Gastrocnemius medialis (tissue), 4 donors: ENCODE measurements around the gene PRKCQ. TPM values are rescaled to one million over a fixed set of nuclear protein-coding genes. Genes with fewer than 3 reads are reported as not detected.
A peak's percentile ranks its signal among the peaks of the same experiment; 100 is the strongest.

Experiments used
- ATAC-seq, 2 donors: fragments of 150-250 bp; one replicate each; pipeline ENCODE4 v1.9.1; 2016
- DNase-seq, 2 donors: peaks; one replicate each; pipeline ENCODE4 v3.0.0-alpha.2; 2019
- H3K27ac ChIP-seq, 4 donors: fragments of 200-600 bp; sonication (generic); 1 replicate in 1 of 4; 2 replicates in 3 of 4; pipeline ENCODE4 v1.5.1; 2016 to 2018; ENCODE audit warnings: mild to moderate bottlenecking in 2 of 4, moderate library complexity in 1 of 4
- H3K27me3 ChIP-seq, 3 donors: fragments of 200-600 bp; sonication (generic) in 2 of 3; 1 replicate in 1 of 3; 2 replicates in 2 of 3; pipeline versions ENCODE4 v1.5.1 to v1.6.0; 2016 to 2019; ENCODE audit warnings: mild to moderate bottlenecking in 1 of 3, moderate library complexity in 1 of 3
- H3K36me3 ChIP-seq, 2 donors: fragments of 200-600 bp; sonication (generic) in 1 of 2; one replicate each; pipeline ENCODE4 v1.5.1; 2017 to 2018
- H3K4me1 ChIP-seq, 2 donors: fragments of 200-600 bp; sonication (generic) in 1 of 2; one replicate each; pipeline ENCODE4 v1.5.1; 2016 to 2017; ENCODE audit warnings: mild to moderate bottlenecking in 2 of 2
- H3K4me3 ChIP-seq, 4 donors: fragments of 200-600 bp; sonication (generic) in 3 of 4; 1 replicate in 1 of 4; 2 replicates in 3 of 4; pipeline ENCODE4 v1.5.1; 2016 to 2019; ENCODE audit warnings: mild to moderate bottlenecking in 2 of 4
- H3K9me3 ChIP-seq, 3 donors: fragments of 200-600 bp; sonication (generic) in 2 of 3; 1 replicate in 1 of 3; 2 replicates in 2 of 3; pipeline ENCODE4 v1.5.1; 2016 to 2019
- POLR2A ChIP-seq, 2 donors: fragments of 450-650 bp; IDR thresholded peaks; one replicate each; pipeline ENCODE4 v1.6.1; 2017; ENCODE audit warnings: antibody characterized with exemption in 2 of 2, mild to moderate bottlenecking in 2 of 2, moderate library complexity in 2 of 2
- in situ Hi-C, 4 donors: fragments of 200-750 bp; cut with MboI; loops; one replicate each; pipeline versions ENCODE4 v1.15.0 to v1.8.0; 2017; ENCODE audit warnings: low sequenced_read_pairs in 4 of 4
- intact Hi-C: fragments of 100-400 bp; cut with DNase I; formaldehyde crosslinking; loops from one replicate; pipeline ENCODE4 v1.15.1; 2023; ENCODE audit warnings: low total_unique reads
- total RNA-seq, 4 donors: library from RNA; depleted of rRNA; stranded (reverse); fragments of >200 nt; gene quantifications; one replicate each; pipeline versions ENCODE4 v1.1.0 to v1.2.3, GENCODE V29; 2016
- TF ChIP-seq, protein P1 (sequence below), 5 experiments: fragments of 450-650 bp in 3 of 5; fragments of 200-600 bp in 2 of 5; sonication (generic) in 2 of 5; IDR thresholded peaks in 4 of 5; conservative IDR thresholded peaks in 1 of 5; 1 replicate in 4 of 5; 2 replicates in 1 of 5; pipeline ENCODE4 v1.5.1; 2016 to 2019; ENCODE audit warnings: antibody characterized with exemption in 5 of 5, mild to moderate bottlenecking in 3 of 5, moderate library complexity in 3 of 5

The PRKCQ gene
- total RNA-seq, 4 donors from 2014 or later = 25.8 to 70.7 (median 38.8) TPM

DNA sequence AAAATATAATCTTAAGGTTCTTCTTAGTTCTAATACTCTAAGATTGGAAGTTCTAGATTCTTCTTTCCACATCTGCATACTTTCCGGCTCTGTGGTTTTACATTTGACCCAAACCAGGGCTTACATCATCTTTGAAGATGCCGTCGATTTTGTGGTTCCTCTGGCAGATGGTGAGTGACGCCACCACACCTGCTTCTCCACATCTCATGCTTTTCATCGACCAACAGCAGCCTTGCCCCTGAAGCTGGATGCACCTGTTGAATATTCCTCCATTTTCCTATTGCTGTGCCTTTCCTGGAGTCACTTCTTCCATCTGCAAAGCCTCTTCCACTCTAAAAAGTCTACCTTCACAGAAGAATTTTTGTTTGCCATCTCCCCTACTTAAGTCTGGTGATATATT, 121.3 kb downstream of the PRKCQ start:
- TF ChIP-seq, protein P1, sequence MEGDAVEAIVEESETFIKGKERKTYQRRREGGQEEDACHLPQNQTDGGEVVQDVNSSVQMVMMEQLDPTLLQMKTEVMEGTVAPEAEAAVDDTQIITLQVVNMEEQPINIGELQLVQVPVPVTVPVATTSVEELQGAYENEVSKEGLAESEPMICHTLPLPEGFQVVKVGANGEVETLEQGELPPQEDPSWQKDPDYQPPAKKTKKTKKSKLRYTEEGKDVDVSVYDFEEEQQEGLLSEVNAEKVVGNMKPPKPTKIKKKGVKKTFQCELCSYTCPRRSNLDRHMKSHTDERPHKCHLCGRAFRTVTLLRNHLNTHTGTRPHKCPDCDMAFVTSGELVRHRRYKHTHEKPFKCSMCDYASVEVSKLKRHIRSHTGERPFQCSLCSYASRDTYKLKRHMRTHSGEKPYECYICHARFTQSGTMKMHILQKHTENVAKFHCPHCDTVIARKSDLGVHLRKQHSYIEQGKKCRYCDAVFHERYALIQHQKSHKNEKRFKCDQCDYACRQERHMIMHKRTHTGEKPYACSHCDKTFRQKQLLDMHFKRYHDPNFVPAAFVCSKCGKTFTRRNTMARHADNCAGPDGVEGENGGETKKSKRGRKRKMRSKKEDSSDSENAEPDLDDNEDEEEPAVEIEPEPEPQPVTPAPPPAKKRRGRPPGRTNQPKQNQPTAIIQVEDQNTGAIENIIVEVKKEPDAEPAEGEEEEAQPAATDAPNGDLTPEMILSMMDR (IDR thresholded peaks at IDR 0.05 in 4 of 5, conservative IDR thresholded peaks at IDR 0.05 in 1 of 5) = no peak
- TF ChIP-seq POLR2A (IDR thresholded peaks at IDR 0.05) = no peak
- Histone ChIP-seq H3K27me3 (no peaks in the 10 kb centered on the region), H3K36me3 (peaks cover 0 to 78% of the 10 kb centered on the region in 2 donors), H3K27ac (no peak overlapping the region), H3K4me1 (no peaks in the 10 kb centered on the region), H3K9me3 (no peaks in the 10 kb centered on the region), H3K4me3 (no peak overlapping the region)
- in situ Hi-C loops (no loop called here), intact Hi-C loops (no loop called here)
- DNase-seq = no peak
- no peak for ATAC-seq

DNA sequence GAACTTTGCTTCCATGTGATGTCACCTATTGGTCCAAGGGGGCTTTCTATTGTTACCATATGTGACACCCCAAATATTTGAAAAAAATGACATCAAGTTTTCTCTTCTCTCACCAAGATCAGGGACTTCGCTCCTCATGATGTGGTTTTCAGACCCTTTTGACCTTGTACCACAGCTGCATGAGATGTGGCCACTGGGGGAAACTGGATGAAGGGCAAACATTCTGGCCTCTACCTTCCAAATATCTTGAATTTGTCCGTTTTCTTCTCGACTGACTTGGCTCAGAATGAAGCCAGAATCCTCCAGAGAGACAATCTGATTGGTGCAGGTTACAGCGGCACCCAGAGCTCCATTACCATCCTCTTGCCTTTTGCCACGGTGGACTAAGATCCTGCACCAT, 122.7 kb downstream of the PRKCQ start:
- DNase-seq (no peak), ATAC-seq (no peak)
- Histone ChIP-seq H3K4me3 (no peak overlapping the region), H3K4me1 (no peaks in the 10 kb centered on the region), H3K36me3 (peaks cover 0 to 74% of the 10 kb centered on the region in 2 donors), H3K27me3 (no peaks in the 10 kb centered on the region), H3K27ac (no peak overlapping the region), H3K9me3 (no peaks in the 10 kb centered on the region)
- TF ChIP-seq POLR2A (IDR thresholded peaks at IDR 0.05) = no peak
- TF ChIP-seq, protein P1 (IDR thresholded peaks at IDR 0.05 in 4 of 5, conservative IDR thresholded peaks at IDR 0.05 in 1 of 5) = no peak
- in situ Hi-C loops = no loop called here
- intact Hi-C loops = no loop called here

DNA sequence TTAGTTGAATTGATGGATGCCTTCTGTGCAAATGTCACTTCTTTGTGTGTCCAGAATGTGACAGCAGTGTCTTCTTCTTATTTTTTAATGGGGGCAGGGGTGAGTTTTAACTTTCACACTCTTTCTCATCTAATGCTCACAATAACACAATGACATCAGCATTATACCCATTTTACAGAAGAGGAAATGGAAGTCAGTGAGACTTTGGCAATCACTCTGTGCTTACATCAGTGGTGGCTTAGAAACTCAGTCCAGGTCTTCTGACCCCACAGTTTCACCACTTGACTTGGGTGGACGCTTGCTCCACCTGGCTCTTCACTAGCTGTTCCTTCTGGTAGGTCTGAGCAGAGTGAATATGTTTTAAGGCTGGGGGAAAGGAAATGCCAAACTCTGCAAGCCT, 124.0 kb downstream of the PRKCQ start:
- Histone ChIP-seq H3K4me3 (no peak overlapping the region), H3K27me3 (no peaks in the 10 kb centered on the region), H3K4me1 (no peaks in the 10 kb centered on the region), H3K27ac (no peak overlapping the region), H3K36me3 (peaks cover 0 to 65% of the 10 kb centered on the region in 2 donors), H3K9me3 (no peaks in the 10 kb centered on the region)
- in situ Hi-C loops (no loop called here), intact Hi-C loops (no loop called here)
- ATAC-seq = no peak
- TF ChIP-seq, protein P1 (IDR thresholded peaks at IDR 0.05 in 4 of 5, conservative IDR thresholded peaks at IDR 0.05 in 1 of 5) = no peak
- TF ChIP-seq POLR2A (IDR thresholded peaks at IDR 0.05) = no peak
- no peak for DNase-seq

DNA sequence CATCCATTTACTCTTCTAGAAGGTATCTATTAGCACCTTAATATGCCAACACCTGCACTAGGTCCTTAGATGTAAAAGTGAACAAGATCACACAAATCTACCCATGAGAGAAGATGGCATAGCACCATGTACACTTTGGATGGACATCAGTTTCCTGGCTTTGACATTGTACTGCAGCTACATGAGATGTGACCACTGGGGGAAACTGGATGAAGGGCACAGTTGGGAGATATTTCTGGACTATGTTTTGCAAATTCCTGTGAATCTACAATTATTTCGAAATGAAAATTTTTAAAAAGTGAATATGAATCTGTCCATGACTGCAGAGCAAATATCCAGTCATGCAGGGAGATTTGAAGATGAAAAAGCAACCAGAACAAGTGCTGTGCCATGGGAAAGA, 124.5 kb downstream of the PRKCQ start:
- Histone ChIP-seq H3K9me3 (no peaks in the 10 kb centered on the region), H3K27ac (no peak overlapping the region), H3K4me1 (no peaks in the 10 kb centered on the region), H3K4me3 (no peak overlapping the region), H3K36me3 (peaks cover 0 to 64% of the 10 kb centered on the region in 2 donors), H3K27me3 (no peaks in the 10 kb centered on the region)
- no peak for DNase-seq
- in situ Hi-C loops (no loop called here), intact Hi-C loops (no loop called here)
- no peak for ATAC-seq
- TF ChIP-seq, protein P1 (IDR thresholded peaks at IDR 0.05 in 4 of 5, conservative IDR thresholded peaks at IDR 0.05 in 1 of 5) = no peak
- TF ChIP-seq POLR2A (IDR thresholded peaks at IDR 0.05) = no peak

DNA sequence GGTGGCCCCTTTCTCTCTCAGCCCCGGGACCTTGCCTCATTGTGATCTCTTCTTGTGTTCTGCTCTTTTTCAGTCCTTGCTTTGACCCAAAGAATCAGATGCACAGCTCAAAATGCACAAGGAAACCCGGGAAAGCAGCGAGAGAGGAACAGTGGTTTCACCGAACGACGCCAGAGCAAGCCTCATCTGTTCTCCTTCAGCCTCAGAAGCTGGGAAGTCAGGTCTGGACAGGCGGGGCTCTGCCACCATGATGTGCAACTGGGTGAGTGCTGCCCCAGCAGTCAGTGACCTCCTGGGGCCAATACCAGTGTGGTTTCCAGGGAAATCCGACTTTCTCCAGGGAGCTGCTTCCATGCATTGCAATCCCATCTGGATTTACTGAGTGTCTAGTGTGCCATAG, 133.4 kb downstream of the PRKCQ start:
- no peak for DNase-seq
- Histone ChIP-seq H3K4me3 (no peak overlapping the region), H3K27me3 (no peaks in the 10 kb centered on the region), H3K27ac (peak overlapping the region; percentile 45 to 83 (median 72)), H3K4me1 (peaks cover 8 to 11% of the 10 kb centered on the region in 2 donors), H3K9me3 (no peaks in the 10 kb centered on the region), H3K36me3 (no peaks in the 10 kb centered on the region)
- intact Hi-C loops (loop anchor here (5.0 to 10.0 kb wide), 2 partner anchors 201 to 228 kb away; no protein-coding TSS in a partner anchor), in situ Hi-C loops (loop anchor here (10.0 to 25.0 kb wide), 3 partner anchors 216 to 228 kb away; no protein-coding TSS in a partner anchor)
- ATAC-seq = no peak
- no peak for TF ChIP-seq POLR2A (IDR thresholded peaks at IDR 0.05)
- TF ChIP-seq, protein P1 (IDR thresholded peaks at IDR 0.05 in 4 of 5, conservative IDR thresholded peaks at IDR 0.05 in 1 of 5) = no peak
